ENCODE results near the gene EFCAB12.
"Not testable (repeated sequence)": the region's sequence is repeated elsewhere in the genome, so short reads cannot be mapped to it uniquely, and the experiment has no call there.

The EFCAB12 gene

GRCh38 chr3:129391583-129391982, 36.9 kb downstream of the EFCAB12 start:
- not testable (repeated sequence) for DNase-seq

- no peak for DNase-seq
Observed at GRCh38 chr3:129389572-129389937, 38.9 kb downstream of the EFCAB12 start.

DNA sequence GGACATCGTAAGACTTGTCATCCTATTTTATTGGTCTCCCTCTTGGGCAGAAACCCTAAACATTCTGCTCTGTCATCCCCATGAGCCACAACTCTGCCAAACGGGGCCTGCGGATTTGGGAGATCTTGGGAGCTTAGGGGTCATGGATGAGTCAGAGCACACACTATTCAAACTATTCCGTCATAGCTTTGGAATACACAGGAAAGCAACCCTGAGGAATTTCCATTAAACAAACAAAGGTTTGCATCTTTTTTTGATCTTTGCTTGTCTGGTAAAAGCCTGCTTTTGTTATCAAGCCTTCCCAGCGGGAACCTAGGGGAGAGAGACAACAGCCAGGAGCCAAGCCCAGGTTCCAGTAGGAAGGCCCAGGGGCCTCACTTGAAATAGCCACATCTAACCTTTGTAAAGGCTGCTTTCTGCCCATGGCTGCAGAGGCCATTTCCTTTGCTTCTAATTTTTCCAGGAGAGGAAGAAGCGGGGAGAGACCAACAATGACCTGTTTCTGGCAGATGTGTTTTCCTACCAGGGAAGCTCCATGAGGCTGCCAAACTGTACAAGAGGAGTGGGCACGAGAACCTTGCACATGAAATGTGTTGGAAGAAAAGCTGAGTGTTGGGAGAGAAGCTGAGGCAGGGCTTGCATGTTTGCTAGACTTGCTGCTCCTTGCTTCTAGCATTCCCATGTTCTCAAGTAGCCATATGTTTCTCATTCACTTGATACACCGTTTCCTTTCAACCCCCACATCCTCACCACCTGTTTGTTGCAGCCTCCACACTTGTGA, 39.5 kb downstream of the EFCAB12 start:
- not testable (repeated sequence) for DNase-seq

DNA sequence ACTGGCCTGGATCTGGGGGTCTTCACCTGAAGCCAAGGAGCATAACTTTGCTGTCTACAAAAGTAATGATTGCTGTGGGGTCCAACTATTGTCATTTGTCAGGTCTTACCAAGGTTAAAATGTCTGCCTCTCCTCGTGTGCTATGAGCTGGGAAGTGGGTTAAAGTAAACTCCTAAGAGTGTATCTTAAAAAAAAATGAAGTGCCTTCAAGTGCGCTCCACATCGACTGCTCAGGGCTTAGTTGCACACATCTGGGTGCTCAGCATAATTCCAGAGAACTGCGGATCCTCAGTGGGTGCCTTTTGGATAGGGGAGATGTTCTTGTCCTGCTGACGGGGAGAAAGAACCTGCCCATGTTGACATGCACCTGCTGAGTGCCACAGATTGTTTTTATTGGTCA, 40.9 kb downstream of the EFCAB12 start:
- DNase-seq = no peak

DNA sequence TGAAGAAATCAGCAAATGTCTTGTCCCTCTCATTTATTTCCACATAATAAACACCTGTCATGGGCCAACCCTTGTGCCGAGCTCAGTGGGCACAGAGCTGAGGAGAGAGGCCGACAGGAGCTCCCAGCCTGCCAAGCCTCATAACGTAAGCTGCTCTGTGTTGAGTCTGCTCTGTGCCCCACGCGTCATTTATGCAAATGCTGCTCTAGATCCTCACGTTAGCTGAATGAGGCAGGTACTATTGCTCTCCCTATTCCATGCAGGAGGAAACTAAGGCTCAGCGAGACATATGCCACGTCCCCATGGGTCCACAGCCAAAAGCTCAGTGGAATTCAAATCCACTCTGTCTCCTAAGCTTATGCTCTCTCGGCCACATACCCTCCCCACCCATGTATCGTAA, 41.5 kb downstream of the EFCAB12 start:
- no peak for DNase-seq

DNA sequence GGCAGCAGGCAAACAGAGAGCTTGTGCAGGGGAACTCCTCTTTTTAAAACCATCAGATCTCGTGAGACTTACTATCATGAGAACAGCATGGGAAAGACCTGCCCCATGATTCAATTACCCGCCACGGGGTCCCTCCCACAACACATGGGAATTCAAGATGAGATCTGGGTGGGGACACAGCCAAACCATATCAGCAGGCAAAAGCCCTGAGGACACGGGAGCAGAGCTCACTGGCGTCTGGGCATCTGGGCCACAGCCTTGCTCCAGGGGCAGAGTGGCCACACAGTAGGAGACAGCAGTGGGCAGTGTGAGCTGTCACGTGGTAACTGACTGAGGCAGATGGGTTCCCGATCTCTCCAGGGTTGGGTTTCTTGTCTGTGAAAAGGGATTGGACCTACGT, 42.9 kb downstream of the EFCAB12 start:
- DNase-seq = peak; percentile 89

- DNase-seq = no peak
Observed at GRCh38 chr3:129384594-129385323, 43.7 kb downstream of the EFCAB12 start.

- not testable (repeated sequence) for DNase-seq
Observed at GRCh38 chr3:129384103-129384502, 44.3 kb downstream of the EFCAB12 start.

GRCh38 chr3:129383292-129383860, 45.1 kb downstream of the EFCAB12 start:
- peak; percentile 84 for DNase-seq

GRCh38 chr3:129382366-129382765, 46.1 kb downstream of the EFCAB12 start:
- no peak for DNase-seq

- DNase-seq = no peak
Observed at GRCh38 chr3:129379582-129380358, 48.7 kb downstream of the EFCAB12 start.

DNA sequence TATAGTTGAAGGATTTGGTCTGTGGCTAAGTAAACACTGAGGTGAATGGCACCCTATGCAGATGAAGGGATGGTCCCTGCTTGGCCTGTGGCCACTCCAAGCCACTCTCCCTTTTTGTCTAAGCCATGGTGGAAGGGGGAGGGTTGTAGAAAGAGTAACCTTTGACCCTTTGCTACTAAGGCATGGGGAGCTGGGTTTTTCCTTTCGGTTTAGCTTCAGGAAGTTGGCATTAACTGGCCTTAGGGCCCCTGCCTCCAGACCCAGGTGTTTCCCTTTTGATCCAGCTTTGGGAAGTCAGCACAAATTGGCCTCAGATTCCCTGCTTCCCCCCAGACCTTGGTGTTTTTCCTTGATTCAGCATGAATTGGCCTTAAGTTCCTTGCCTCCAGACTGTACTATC, 49.5 kb downstream of the EFCAB12 start:
- DNase-seq = no peak

- no peak for DNase-seq
Observed at GRCh38 chr3:129377615-129378014, 50.8 kb downstream of the EFCAB12 start.

DNA sequence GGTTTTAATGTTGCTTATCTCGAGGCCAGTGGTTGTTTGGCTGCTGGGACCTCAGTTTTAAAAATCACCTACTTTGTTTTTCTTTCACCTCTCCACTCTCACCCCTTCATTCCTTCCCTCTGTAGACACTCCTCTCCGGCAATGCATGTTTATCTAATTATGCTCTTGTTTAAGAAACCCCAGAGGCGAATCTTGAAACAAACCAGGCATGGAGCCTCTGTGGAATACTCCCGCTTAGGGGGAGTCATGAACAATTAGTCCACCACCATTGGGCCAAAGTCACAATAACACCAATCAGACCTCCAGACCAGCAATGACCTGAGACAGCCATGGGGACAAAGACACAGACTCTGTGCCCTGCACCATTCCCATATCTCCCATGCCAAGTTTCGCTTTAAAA, 53.3 kb downstream of the EFCAB12 start:
- no peak for DNase-seq

DNA sequence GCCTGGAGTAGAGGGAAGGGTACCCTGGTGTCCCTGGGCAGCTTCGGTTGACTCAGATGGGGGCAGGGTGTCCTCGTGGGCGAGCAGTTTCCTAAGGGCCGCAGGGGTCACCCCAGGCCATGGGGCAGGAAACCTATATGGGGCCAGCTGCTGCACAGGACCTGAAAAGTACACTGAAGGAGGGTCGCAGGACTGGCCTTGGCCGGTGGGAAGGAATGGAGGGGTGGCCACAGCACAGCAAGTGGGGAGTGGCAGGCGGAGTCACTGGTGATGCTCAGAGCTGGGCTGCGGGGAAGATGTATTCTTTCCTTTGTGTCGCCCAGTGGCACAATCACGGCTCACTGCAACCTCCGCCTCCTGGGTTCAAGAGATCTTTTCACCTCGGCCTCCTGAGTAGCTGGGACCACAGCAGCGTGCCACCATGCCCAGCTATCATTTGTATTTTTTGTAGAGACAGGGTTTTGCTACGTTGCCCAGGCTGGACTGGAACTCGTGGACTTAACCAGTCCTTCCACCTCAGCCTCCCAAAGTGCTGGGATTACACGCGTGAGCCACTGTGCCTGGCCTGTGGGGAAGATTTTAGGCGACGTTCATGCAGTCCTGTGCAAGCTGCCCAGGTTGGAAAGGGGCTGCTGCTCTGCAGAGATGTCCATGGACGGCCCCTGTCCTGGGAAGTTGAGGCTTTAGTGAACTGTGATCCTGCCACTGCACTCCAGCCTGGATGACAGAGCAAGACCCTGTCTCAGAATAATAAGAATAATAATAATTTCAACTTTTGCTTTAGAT, 57.2 kb downstream of the EFCAB12 start:
- no peak for DNase-seq

DNA sequence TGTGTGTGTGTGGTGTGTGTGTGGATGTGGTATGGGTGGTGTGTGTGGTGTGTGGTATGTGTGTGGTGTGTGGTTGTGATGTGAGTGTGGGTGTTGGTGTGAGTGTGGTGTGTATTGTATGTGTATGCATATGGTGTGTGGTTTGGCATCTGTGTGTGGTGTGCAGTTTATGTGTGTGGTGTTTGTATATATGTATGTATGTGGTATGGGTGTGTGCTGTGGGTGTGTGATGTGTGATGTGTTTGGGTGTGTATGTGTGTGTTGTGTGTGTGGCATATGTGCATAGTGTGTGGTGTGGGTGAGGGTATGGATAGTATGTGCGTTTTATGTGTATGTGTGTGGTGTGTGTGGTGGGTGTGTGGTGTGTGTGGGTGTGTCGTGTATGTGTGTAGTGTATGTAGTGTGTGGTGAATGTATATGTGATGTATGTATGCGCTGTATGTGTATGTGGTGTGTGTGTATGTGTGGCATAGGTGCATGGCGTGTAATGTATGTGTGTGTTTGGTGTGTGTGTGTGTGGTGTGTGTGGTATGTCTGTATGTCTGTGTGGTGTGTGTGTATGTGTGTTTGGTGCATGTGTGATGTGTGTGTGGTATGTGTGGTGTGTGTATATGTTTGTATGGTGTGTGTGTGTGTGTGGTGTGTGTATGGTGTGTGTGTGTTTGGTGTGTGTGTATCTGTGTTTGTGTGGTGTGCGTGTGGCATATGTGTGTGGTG, 58.0 kb downstream of the EFCAB12 start:
- DNase-seq = no peak

- no peak for DNase-seq
Observed at GRCh38 chr3:129369711-129370110, 58.7 kb downstream of the EFCAB12 start.

GRCh38 chr3:129367821-129368220, 60.6 kb downstream of the EFCAB12 start:
- DNase-seq = no peak

- no peak for DNase-seq
Observed at GRCh38 chr3:129366312-129366831, 62.1 kb downstream of the EFCAB12 start.

- no peak for DNase-seq
Observed at GRCh38 chr3:129365296-129366136, 62.9 kb downstream of the EFCAB12 start.

DNA sequence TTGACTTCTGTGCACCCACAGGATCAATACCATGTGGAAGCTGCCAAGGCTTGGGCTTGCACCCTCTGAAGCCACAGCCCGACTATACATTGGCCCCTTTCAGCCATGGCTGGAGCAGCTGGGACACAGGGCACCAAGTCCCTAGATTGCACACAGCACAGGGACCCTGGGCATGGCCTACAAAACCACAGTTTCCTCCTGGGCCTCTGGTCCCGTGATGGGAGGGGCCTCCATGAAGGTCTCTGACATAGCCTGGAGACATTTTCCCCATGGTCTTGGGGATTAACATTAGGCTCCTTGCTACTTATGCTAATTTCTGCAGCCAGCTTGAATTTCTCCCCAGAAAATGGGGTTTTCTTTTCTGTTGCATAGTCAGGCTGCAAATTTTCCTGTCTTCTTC, 63.6 kb downstream of the EFCAB12 start:
- peak; percentile 18 for DNase-seq
